ENCODE results near the gene GPR31.

Gene GPR31

GRCh38 chr6:167141667-167142432, 15.9 kb downstream of the GPR31 start:
- H3K4me3 ChIP-seq (ENCODE audit: low read depth, low read length) = no peak overlapping the region
- DNase-seq (ENCODE audit: low read depth) = no peak
- TF ChIP-seq CTCF (IDR thresholded peaks at IDR 0.05; ENCODE audit: low read depth, low read length, missing control alignments) = peak; percentile 74
- in situ Hi-C loops (cut with HindIII; ENCODE audit: low sequenced_read_pairs) = no loop called here

GRCh38 chr6:167140589-167141474, 16.9 kb downstream of the GPR31 start:
- DNase-seq (ENCODE audit: low read depth) = no peak
- no peak overlapping the region for H3K4me3 ChIP-seq (ENCODE audit: low read depth, low read length)
- in situ Hi-C loops (cut with HindIII; ENCODE audit: low sequenced_read_pairs) = no loop called here
- no peak for TF ChIP-seq CTCF (IDR thresholded peaks at IDR 0.05; ENCODE audit: low read depth, low read length, missing control alignments)

GRCh38 chr6:167139761-167140160, 18.0 kb downstream of the GPR31 start:
- no peak for TF ChIP-seq CTCF (IDR thresholded peaks at IDR 0.05; ENCODE audit: low read depth, low read length, missing control alignments)
- no peak for DNase-seq (ENCODE audit: low read depth)
- H3K4me3 ChIP-seq (ENCODE audit: low read depth, low read length) = no peak overlapping the region
- in situ Hi-C loops (cut with HindIII; ENCODE audit: low sequenced_read_pairs) = no loop called here

GRCh38 chr6:167137881-167138280, 19.9 kb downstream of the GPR31 start:
- DNase-seq (ENCODE audit: low read depth) = no peak
- no peak overlapping the region for H3K4me3 ChIP-seq (ENCODE audit: low read depth, low read length)
- no peak for TF ChIP-seq CTCF (IDR thresholded peaks at IDR 0.05; ENCODE audit: low read depth, low read length, missing control alignments)
- in situ Hi-C loops (cut with HindIII; ENCODE audit: low sequenced_read_pairs) = no loop called here

- no peak for TF ChIP-seq CTCF (IDR thresholded peaks at IDR 0.05; ENCODE audit: low read depth, low read length, missing control alignments)
- no peak for DNase-seq (ENCODE audit: low read depth)
- in situ Hi-C loops (cut with HindIII; ENCODE audit: low sequenced_read_pairs) = no loop called here
- no peak overlapping the region for H3K4me3 ChIP-seq (ENCODE audit: low read depth, low read length)
These were observed 20.7 kb downstream of the GPR31 start for GRCh38 chr6:167137081-167137480.

- TF ChIP-seq CTCF (IDR thresholded peaks at IDR 0.05; ENCODE audit: low read depth, low read length, missing control alignments) = no peak
- no peak for DNase-seq (ENCODE audit: low read depth)
These were observed 21.4 kb downstream of the GPR31 start for GRCh38 chr6:167136376-167136775.

More at GRCh38 chr6:167136376-167136775, 21.4 kb downstream of the GPR31 start:
- H3K4me3 ChIP-seq (ENCODE audit: low read depth, low read length) = no peak overlapping the region
- in situ Hi-C loops (cut with HindIII; ENCODE audit: low sequenced_read_pairs) = no loop called here
